ENCODE data around the gene PPFIA4.

The PPFIA4 gene

GRCh38 chr1:203126866-203127665 lies 100.8 kb downstream of the PPFIA4 start:
- DNase-seq (ENCODE audit: low read depth in 2 of 2): no peak

- DNase-seq (ENCODE audit: low read depth in 2 of 2): no peak
These were observed 101.6 kb downstream of the PPFIA4 start, which contains the start of gene ADORA1 for GRCh38 chr1:203127666-203128430. ADORA1 (plus strand) TSS chr1:203127726; CDS start chr1:203128842, 1,116 bp downstream.

- DNase-seq (ENCODE audit: low read depth in 2 of 2): no peak
These were observed 102.1 kb downstream of the PPFIA4 start for GRCh38 chr1:203128431-203128715.
